HG03103 (cell line): ENCODE data around the gene CTTNBP2.

Experiments
- ATAC-seq: cut with Tn5 transposase; IDR thresholded peaks from one replicate; pipeline ENCODE4 v1.9.1; 2021; ENCODE audit warnings: low read depth; ENCODE audit not compliant: unreplicated experiment

Gene CTTNBP2

GRCh38 chr7:117705630-117706029 is 167.6 kb downstream of the CTTNBP2 start:
- no peak for ATAC-seq

DNA sequence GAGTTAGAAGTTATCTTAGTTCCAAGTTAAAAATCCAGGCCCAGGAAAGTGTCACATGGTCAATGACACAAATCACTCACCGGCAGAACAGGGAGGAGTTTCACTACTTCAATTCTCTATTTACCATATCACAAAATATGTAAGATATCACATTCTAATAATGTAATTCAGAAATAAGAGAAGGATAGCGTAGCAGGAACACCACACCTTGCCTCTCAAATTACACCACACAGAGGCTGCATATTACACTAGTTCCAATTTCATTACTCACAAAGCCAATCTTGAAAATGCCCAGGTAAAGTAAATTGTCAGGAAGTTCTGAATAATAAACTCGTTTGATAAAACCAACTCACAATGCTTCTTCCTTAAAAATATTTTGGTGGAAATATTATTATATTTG is 169.2 kb downstream of the CTTNBP2 start:
- ATAC-seq = no peak

DNA sequence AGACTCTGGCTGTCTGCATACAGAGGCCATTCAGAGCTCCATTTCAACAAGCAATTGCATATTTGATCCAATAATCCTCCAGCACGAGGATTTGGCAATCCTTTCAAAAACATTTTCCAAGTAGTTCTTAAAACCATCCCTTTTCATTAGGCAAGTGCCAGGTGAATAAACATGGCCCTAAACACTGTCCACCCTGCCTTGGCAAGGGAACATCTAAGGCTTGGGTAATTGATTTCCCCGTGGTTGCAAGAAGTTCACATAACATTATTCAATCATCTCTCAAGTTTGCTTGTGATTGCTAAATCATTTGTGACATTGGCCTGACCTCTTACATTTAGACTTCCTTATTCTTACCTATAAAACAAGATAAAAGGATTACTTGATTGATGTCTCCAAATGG is 175.2 kb downstream of the CTTNBP2 start:
- ATAC-seq = no peak

- no peak for ATAC-seq
Observed at GRCh38 chr7:117692338-117692737, 180.9 kb downstream of the CTTNBP2 start.

DNA sequence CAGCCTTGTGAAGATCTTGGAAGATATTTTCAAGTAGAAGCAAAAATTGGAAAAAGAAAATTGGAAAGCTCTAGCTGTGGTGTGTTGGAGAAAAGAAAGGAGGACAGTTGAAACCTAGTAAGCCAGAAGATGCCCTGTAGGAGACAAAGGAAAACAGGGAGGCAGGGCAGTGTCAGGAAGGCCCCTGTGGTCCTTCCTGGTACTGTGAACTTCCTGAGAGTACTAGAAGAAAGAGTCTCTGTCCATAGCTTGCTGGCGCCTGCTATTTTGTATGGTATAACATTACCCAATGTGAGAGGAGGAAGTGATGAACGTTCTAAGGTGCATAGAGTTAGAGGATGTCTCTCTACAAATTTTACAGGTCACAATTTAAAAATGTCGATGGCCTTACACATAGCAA is 183.1 kb downstream of the CTTNBP2 start:
- ATAC-seq = no peak

- no peak for ATAC-seq
Observed at GRCh38 chr7:117689406-117689805, 183.8 kb downstream of the CTTNBP2 start.

DNA sequence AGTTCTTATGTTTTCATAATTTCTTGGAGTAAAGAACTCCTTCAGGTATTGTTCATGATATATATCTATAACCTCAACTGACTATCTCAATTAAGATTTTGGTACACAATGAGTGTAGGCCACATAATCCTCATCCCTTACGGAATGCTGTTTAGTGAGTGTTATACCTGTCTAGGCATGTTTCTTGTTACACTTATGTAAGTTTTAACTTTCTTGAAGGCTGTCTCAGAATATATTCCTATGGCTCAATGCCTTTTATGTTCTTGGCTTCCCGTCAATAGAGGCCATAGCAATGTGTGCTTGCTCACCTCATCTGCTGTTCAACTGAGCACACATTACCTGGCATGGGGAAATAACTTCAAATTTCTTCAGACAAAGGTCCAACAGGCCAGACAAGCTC is 185.1 kb downstream of the CTTNBP2 start:
- no peak for ATAC-seq

DNA sequence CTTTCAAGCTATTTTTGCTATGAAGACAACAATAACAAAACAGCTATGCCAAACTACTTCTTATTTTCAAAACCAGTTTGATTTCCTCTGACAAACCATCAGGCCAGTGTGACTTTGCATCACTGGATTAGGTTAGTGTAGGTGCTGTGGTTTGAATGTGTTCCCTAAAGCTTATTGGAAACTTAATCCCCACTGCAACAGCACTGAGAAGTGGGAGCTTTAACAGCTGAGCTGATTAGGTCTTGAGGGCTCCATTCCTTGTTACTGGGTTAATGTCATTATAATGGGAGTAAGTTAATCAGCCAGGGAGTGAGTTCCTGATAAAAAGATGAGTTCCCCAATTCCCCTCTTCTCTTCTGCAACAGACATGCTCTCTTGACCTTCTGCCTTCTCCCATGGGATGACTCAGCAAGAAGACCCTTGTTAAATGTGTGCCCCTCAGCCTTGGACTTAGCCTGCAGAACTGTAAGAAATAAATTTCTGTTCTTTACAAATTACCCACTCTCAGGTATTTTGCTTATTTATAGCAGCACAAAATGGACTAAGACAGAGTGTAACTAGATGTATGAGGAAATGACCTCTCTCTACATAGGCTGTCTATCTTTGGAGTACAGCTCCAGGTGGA is 186.8 kb downstream of the CTTNBP2 start:
- ATAC-seq = no peak

DNA sequence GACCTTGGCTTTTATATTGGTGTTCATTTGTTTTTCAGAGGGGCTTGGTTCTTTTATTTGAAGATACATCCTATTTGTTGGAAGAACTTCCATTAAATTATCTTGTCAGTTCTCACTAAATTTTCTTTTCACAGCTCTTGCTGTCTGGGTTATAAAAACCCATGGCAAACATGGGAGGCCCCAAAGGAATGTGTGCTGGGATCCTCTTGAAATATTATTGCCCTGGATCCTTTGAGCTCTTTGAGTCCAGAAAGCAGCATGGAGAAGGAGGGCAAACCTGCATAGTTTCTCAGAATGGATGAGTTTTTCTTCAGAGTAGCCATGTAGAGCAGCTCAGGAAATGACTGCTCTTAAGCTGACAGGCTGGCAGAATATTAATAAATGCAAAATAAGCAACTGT is 187.4 kb downstream of the CTTNBP2 start:
- ATAC-seq = no peak

DNA sequence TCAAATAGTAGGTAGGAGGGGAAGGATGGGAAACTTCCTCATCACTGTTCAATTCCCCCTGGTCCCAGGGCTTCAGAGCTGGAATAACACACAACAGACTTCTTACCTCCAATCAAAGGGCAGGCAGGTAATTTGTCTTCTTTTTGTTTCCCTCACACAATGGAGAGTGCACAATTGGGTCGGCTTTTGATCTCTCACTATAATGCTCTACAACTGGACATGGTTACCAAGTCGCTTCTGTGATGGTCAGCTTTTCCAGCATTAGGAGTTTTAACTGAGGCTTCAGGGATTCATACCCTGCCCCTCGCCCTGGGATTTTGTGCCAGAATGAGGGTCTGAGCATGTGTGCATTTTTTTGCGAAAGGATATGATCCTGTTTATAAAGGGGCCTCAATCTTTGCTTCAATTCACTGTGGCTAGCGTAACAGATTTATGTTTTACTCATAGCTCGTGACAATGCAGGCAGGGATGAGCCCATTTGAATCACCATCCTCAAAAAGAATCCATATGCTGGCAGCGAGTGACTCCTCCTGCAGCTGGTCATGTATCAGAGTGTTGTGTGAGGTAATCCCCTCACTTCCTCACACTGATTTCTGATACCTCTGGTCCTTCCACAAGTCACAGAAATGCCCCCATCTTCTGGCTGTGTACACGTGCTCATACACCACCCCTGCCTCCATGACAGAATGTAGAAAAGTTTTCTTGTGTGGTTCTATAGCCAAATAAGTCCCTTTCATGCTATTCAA is 189.6 kb downstream of the CTTNBP2 start:
- no peak for ATAC-seq

DNA sequence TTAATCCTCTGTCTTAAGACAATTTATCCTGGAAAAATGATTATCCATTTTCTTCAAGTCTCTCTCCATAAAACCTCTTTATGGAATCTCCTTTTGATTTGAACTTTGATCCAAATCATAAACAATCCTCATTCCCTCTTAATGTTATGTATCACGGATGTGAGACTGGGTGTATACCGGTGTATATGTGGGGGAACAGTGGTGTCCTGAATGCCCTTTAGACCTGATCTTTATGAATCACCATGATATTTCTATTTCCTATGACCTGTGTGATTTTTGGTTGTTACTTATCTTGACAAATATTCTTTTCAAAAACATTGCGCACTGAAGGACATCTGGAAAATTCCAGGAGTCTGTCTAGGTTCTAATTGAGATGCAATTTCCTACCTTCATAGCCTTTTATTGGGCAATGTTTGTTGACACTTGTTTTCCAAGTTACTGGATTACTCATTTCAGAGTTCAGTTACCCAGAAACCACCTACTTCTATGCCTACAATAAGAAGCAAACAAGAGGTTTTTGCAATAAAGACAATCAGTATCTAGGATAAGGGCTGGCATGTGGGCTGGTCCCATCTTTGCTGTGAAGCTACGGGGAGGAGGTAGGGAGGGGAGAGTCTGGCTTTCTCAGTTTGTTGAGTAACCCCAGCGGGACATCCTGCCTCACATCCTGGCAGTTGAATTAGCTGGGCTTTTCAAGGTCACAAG is 190.4 kb downstream of the CTTNBP2 start:
- ATAC-seq = no peak

GRCh38 chr7:117679120-117679519 is 194.1 kb downstream of the CTTNBP2 start:
- ATAC-seq = no peak

GRCh38 chr7:117675497-117676435 is 197.5 kb downstream of the CTTNBP2 start:
- no peak for ATAC-seq

- ATAC-seq = no peak
Observed at GRCh38 chr7:117674617-117675016, 198.6 kb downstream of the CTTNBP2 start.

- peak; percentile 59 for ATAC-seq
Observed at GRCh38 chr7:117673839-117674238, 199.4 kb downstream of the CTTNBP2 start.

GRCh38 chr7:117673367-117673766 is 199.9 kb downstream of the CTTNBP2 start:
- ATAC-seq = no peak

DNA sequence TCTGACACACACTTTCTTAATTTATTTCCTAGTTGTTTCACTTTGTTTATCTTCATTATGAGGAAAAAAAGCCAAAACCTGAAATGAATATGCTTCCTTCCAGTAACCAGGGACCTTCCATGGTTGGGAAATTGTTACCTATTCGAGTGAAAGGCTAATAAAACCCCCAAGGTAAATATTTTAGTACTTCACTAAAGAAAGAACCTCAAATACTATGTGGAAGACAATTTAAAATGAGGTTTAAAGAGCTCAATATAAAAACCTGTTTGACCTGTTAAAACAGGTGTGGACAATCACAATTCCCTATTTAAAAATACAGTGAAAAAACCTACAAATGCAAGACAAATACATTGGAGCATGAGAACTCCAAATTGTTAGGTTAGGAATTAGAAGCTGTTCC is 200.8 kb downstream of the CTTNBP2 start:
- ATAC-seq = no peak

DNA sequence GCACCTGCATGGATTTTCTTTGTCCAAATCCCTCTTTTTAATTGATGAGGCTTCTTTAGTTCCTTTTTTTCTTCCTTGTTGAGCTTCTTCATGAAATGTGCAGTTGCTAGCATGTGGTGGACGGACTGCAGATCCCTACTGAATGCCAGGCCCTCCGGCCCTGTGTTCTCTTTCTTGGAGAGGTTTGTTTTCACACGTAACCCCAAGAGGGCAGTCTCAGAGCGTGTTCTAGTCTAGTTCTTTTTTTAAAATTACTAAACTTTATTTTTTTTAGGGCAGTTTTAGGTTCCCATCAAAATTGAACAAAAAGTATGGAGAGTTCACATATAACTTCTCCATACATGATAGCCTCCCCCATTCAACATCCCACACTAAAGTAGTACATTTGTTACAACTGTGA is 203.4 kb downstream of the CTTNBP2 start:
- no peak for ATAC-seq

GRCh38 chr7:117667456-117667855 is 205.8 kb downstream of the CTTNBP2 start:
- no peak for ATAC-seq

GRCh38 chr7:117666689-117667088 is 206.6 kb downstream of the CTTNBP2 start:
- no peak for ATAC-seq

- no peak for ATAC-seq
Observed at GRCh38 chr7:117666031-117666430, 207.2 kb downstream of the CTTNBP2 start.
